Embryonic facial prominence (tissue), 1 donor: ENCODE results near the gene SRC.

Source experiments
- DNase-seq: peaks from one replicate; pipeline ENCODE4 v3.0.0-alpha.2; 2016; ENCODE audit errors: extremely low spot score

Gene SRC

DNA sequence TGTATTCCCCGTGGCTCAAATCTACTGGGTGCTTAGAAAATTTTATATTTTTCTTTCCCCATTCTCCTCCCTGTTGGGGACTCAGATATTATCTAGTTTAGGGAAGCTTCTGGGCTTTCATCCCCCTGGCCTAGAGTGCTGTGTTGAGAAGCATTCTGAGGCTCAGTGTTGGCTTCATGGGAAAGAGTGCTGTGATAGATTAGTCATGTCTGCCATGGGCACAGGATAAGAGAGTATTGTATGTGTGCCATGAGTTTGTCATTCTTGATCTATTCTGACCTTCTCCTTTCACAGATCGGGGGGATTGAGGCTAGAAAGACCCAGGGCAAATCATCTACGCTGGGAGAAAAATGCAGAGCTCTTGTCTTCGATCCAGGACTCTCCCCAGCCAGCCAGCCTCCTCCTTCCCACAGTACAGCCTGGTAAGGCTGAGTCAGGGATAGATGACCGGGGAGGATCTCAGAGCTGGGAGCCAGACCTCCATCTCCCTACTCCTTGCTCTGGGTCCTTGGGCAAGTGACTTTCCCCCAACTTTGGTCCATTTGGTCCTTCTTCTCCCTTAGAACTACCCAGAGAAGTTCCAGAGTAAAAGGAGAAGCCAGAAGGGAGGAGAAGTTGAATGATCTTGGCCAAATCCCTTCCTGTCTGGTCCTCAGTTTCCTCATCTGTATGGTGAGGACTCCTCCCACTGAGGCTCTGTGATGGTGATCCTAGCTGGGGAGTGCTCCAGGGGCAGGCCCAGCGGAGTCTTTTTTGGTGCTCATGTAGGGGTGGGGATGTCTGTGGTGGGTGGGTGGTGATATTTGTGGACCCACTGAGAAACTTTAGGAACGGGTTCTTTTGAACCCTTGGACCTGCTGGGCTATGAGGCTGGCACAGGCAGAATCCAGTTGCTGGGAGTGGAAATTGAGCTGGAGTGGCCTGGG lies 5.0 kb downstream of the SRC start:
- DNase-seq, result no peak

DNA sequence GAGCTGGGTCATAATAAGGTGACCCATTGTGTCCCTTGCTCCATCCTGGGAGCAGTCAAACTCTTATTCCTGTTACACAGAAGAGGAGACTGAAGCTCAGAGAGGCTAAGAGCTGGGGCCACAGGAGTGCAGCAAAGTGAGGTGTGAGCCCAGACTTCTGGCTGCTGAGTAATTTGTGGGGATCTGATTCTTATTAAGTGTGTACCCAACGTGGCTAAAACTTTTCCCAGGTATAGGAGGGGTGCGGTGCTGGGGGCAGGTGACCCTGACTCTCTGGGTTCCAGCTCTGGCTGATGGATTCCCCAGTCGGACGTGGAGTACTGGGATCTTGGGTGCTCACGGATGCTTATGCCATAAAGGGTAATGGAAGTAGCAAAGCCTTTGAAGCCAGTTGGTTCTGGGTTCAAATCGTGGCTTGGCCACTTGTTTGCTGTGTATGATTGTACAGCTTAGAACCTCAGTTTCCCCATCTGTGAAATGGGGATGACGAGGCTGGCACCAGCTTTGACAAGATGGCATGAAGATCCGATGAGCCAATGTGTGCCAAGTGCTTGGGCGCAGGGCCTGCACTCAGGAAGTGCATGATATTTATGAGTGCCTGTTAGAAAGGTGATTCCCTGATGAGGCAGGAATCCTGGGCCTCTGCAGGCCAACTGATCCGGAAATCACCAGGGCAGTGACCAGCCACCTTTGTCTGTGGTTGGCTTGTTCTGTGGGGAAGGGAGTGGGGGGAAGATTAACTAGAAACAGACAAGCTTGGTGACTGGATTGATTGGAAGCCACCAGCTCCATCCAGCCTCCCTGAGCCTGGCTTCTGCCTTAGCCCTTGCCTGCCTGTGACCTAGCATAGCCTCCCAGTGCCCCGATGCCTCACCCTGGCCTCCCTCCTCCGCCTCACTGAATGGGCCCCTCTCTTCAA lies 6.0 kb downstream of the SRC start:
- no peak for DNase-seq

DNA sequence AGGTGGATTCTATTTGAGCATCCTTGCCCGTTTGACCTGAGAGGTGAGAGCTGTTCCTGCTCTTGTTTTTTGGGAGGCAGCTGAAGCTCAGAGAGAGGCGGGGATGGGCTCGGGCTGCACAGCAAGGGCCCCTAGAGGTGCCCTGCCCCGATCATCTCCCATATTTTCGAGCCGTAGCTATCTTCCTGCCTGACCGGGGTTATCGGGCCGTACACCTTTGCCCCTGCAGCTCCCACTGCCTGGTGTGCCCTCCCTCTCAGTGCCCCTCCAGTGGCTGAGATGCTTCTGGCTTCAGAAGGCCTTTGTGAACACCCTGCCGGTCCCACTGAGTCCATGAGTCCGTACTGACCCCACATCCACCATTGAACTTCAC lies 6.7 kb downstream of the SRC start:
- DNase-seq, result no peak

DNA sequence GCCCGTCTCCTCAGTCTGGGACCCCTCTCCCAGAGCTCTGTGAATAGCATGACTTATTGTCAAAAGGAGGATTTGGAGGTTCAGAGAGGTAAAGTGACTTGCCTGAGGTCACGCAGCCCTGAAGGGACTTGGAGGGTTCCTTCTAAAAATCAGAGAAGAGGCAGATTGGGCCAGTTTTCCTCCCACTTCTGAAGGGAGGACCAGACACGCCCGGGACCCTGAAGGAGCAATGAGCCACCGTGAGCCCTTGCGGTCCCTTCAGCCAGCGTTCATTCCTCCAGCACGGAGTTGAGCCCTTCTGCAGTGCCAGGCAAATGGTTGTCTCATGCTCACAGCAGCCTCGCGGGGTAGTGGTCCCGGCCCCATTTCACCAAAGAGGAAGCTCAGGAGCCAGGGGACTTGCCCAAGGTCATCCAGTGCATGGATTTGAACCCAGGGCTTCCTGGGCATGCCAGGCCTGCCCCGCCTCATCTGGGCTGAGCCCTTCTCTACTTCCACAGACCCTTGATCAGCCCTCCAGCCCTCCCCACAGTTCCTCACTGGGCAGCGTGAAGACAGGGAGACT lies 7.4 kb downstream of the SRC start:
- DNase-seq, result no peak

DNA sequence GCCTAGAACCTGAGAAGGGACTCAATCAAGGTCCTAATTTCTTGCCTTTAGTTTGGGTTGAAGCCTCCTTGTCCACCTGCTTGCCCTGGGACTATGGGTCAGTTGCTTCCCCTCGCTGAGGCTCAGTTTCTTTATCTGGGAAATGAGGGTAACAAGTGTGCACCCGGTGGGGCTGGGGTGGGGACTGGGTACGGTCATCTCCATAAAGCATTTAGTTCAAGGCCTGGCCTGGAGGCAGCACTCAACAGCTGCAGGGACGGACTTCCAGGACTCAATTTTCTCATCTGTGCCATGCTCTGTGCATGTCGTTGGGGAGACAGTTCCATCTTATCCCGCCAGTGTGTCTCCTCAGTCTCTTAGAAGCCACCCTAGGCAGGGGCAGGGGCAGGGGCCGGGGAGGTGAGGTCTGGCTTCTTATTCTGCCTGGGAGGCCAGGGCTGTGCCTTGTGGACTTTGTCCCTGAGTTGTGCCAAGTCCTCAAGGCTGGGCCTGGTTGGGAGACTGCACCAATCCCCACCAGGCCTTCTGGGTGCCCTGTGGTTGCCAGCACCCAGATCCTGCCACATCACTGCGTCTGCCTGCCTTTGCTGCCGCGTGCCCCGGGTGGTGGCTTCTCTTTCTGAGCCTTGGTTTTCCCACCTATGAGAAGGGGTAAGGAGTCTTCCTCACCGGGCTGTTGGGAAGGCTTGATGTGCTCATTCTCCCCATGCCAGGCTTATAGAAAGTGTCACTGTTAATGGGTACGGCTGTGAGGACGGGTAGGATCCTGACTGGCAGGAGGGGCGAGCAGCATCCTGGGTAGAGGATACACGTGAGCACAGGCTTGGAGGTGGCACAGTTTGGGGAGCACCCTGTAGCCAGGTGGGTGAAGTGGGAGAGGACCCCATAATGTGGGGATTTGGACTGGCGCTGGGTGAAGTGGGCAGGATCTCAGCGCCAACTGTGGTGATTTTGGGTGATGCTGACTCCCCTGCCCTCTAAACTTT lies 8.6 kb downstream of the SRC start:
- no peak for DNase-seq

DNA sequence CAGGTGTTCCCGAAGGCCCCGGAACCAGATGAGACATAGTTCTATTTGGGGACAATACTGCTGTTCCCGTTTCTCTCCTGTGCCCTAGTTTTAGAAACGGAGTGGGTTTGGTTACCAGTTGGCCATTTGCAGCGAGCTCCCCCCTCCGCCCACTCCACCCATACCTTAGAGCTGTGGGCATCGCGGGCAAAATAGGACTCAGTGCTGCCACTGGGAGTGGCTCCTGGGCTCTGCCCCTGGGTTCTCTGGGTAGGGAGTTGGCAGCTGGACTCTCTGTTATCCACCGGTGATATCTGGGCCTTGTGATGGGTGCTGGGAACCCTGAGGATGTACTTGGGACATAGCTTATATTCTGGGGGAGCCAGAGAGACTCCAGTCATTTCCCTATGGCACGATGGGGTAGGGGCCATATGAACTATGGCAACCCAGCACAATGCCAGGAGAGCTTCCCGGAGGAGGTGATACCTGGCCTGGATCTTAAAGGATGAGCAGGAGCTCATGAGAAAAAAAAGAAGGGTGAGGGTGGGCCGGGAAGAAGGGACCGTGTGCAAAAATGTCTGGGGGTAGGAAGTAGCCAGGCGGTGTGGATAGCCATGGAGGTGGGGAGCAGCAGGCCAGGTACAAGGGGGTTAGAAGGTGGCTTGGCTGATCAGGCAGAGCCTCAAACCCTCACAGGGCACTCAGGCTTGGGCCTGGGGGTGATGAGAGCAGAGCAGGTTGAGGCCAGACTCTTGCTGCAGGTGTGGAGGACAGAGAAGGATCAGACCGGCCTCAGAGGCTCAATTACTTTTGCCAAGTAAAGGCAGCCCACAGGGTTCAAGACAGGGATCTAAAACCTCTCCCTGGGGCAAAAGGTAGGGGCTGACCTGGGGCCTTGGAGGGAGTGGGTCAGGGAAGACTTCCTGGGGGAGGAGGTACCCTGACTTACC lies 9.6 kb downstream of the SRC start:
- DNase-seq, result no peak

DNA sequence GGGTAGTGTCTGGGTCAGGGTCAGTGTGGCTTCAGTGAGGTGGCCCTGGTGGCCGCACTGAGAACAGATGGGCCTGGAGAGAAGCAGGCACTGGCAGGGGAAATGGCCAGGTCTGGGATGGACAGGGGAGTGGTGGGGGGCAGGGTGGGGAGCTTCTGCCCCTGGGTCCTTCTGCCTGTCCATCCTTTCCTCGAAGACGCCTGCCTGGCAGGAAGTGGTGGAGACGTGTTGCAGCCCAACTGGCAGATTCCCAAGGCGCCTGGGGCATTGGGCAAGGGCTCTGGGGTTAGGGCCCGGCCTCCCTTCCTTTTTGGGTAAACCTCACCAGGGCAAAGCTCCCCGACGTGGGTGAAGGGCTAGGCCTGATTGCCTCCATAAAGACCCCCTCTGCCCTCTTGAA lies 10.4 kb downstream of the SRC start:
- DNase-seq, result no peak

DNA sequence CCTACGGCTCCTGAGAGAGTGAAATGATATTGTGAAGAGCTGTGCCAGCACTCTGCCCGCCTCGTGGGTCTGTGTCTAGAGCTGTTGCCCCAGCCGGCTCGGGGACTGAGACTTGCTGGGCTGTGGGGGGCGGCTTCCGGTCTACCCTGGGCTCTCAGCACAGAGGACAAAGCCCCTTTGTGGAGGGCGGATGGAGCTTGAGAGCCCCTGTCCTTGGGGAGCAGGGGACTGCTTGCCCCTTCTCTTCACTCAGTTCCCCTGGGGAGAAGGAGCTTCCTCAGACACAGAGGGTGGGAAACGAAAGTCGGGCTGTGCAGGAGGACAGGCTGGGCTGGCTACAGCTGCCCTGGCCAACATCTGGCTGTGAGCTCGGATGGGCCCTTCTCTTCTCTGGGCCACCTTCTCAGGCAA lies 11.0 kb downstream of the SRC start:
- no peak for DNase-seq

DNA sequence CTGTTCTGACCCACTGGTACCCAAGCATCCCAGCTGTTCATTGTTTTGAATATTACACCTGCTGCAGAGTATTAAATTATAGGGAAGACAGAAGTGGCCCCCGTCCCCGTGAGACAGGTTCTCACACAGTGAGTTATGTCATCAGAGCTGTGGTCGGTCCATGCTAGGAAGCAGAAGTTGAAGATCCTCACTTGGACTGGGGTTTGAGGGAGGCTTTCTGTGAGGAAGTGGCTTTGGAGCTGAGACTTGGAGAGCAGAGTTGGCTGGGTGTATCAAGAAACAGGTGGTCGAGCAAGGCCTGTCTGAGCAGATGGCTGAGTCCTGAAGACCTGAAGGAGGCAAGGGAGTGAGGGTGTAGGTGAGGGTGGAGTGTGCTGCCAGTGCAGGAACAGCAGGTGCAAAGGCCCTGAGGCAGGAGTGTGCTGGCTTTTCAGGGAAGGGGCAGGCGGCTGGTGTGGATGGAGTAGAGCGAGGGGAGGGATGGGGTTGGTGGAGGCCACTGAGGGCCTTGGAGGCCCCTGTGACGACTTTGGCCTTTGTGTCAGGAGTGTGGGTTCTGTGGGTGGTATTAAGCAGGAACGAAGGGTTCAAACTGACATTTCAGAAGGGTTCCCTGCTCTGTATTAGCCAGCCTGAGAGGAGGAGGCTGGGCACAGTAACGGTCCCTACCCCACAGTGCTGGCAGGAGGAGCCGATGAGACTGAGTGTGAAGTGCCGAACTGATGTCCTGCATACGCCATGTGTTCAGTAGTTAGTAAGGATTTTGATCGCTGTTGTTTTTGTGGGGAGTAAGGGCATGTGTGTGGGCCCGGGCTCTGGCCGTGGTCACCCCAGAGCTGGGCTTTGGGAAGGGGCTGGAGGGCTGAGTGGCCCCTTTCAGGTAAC lies 11.8 kb downstream of the SRC start:
- DNase-seq, result no peak

DNA sequence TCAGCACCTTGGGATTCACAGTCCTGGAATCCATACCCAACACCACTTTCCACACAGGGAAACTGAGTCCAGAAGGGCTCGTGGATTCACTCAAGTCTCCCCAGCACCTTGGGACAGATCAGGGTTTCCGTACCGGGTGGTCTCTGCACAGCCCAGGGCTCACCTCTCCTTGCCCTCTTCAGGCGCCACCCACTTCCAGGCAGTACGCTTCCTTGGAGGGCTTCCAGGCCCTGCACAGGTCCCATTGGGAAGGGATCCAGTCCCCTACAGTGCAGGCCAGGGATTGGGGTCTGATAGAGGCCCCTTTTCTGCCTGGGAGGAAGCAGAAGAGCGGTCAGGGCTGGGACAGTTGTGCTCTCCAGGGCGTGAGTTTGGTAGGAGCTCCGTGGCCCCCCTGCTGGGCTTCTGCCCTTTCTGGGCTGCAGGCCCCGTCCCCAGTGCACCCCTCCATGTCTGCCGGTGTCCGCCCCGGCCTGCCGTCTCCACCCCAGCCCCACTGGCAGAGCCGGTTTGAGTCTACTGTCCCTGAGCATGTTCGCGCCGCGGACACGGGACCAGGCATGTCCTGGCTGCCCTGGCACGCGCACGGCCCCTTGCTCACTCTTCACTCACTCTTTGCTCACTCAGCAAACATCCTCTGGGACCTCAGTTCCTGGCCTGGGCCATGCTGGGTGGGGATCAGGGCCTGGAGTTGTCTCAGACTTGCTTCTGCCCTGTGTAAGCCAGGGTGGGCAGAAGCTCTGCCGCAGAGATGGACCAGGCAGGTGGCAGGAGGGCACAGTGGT lies 12.6 kb downstream of the SRC start:
- no peak for DNase-seq

DNA sequence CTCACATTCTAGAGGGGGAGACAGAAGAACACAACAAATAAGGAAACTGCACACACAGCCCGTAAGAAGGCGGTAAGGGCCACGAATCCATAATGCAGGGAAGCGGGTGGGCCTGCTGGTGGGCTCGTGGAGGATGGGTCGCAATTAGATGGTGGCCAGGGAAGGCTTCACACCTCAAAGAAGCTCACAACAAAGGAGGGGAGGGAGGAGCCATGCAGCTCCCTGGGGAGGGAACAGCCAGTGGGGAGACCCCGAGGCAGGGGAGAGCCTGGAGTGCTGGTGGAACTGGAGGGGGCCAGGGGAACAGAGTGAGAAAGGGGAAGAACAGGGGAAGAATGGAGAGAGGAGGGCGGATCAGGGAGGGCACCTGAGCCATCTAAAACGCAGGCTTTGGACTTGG lies 13.4 kb downstream of the SRC start:
- no peak for DNase-seq

DNA sequence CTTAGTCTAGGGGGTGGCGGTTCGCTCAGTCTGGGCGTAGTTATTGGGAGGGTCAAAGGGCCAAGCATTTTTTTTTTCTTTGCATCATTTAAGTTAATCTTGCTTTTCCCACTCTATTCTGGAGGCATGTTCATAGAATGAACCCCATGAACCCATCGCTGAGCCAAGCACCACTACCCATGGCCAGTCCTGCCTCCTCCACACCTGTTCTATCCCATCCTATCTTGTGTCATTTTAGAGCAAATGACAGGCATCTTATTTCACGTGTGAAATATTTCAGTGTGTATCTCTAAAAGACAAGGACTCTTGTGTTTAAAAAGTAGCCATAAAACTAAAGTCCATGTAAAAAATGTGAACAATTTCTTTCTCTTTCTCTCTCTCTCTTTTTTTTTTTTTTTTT lies 13.9 kb downstream of the SRC start:
- DNase-seq, result no peak

DNA sequence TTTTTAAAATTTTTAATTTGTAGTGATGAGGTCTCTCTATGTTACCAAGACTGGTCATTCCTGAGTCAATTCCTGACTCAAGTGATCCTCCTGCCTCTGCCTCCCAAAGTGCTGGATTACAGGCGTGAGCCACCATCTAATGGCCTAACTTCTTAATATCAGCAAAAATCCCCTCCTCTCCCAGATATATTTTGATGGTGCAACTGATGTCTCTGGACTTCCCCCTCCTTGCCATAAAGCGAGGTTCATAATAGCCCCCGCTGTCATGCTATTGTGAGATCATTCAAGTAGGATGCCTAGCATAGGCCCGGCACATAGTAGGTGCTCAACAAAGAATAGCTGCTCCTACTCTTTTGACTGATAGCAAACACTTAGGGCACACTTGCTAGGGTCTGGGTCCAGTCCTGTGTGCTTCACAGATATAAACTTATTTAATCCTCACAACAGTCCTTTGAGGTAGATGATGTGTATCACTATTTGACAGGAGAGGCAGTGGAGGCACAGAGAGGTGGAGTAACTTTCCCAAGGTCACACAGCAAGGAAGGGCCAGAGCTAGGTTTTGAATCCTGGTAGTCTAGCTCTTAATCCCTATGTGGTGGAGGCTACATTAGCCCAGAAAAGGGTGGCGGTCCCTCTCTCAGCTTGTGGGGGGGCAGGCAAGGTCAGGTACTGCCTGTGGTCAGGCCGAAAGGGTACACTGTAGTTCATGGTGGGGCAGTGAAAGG lies 14.6 kb downstream of the SRC start:
- DNase-seq, result no peak

DNA sequence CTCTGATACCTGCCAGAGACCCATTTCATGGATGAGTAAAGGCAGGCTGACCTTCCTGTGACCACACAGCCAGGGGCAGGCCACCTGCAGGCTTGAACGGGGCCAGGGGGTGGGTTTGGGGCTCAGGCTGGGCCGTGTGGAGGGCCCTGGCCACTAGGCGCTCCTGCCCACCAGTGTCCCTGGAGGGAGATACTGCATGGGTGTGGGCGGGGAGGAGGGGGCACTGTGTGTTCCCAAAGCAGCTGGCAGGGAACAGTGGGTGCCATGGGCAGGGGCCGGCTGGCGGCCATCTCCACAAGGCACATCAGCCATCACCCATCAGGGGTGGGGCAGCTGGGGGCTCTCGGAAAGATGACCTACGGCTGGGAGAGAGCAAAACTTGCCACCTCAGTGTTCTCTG lies 15.4 kb downstream of the SRC start:
- no peak for DNase-seq

DNA sequence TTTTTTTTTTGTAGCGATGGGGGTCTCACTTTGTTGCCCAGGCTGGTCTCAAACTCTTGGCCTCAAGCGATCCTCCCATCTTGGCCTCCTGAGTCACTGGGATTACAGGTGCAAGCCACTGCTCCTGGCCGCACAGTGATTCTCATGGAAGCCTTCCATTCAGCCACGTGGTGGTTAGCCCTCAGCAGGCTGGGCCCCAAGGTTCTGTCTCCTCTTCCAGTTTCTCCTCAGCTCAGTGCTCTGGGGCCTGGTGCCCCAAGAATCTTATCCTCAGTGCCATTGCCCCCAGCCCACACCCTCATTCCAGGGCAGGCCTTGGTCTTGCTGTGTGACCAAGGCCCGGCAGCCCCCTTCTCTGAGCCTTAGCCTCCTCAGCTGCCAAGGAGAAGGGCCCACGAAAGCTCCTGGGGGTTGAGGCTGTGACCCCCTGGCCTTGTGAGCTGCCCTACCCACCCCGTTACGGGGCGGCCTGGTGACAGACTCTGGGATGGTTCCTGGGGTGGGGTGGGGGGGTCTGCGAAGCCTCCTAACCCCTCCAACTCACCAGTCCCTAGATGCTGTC lies 16.4 kb downstream of the SRC start:
- DNase-seq, result no peak

DNA sequence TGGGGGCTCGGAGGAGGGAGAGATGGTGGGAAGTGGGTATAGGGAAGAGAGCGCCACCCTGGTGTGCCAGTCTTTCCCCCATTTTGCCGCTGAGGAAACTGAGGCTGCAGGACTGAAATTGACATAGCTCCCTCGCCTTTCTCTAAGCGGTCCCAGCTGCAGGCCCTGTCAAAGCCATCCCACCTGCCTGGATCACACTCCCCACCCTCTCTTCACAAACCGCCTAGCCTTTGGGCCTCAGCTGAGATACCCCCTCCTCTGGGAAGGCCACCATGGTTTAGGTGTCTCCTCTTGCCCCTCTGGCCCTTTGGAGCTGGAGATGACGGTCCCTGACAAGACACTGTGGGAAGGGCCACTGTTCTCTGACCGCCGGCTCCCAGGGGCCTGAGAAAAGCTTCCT lies 16.9 kb downstream of the SRC start:
- DNase-seq, result no peak
